Peyer's patch (tissue), 4 donors: ENCODE measurements around the gene ITGB5.

Source experiments
- CTCF ChIP-seq, 6 experiments: fragments of 450-650 bp in 4 of 6; fragments of 200-600 bp in 2 of 6; sonication (generic) in 1 of 6; IDR thresholded peaks; one replicate each; pipeline ENCODE4 v1.5.1; 2017 to 2019; ENCODE audit warnings: antibody characterized with exemption in 6 of 6, mild to moderate bottlenecking in 3 of 6, moderate library complexity in 1 of 6
- POLR2A ChIP-seq, 2 donors: fragments of 450-650 bp; IDR thresholded peaks; one replicate each; pipeline ENCODE4 v1.5.1; 2017; ENCODE audit warnings: antibody characterized with exemption in 2 of 2, mild to moderate bottlenecking in 2 of 2, moderate library complexity in 2 of 2

- TF ChIP-seq CTCF (IDR thresholded peaks at IDR 0.05) (no peak), POLR2A (IDR thresholded peaks at IDR 0.05) (no peak)
These were observed 102.3 kb downstream of the ITGB5 start for GRCh38 chr3:124784686-124785382.
